GM19193 (cell line): Measurements from ENCODE around the gene PTPRN2.

Source experiments
- POLR2A ChIP-seq: IDR thresholded peaks from 4 replicates; pipeline ENCODE4 v1.6.1; 2011; ENCODE audit not compliant: insufficient read depth, insufficient read length; ENCODE audit errors: extremely low read depth

The PTPRN2 gene

DNA sequence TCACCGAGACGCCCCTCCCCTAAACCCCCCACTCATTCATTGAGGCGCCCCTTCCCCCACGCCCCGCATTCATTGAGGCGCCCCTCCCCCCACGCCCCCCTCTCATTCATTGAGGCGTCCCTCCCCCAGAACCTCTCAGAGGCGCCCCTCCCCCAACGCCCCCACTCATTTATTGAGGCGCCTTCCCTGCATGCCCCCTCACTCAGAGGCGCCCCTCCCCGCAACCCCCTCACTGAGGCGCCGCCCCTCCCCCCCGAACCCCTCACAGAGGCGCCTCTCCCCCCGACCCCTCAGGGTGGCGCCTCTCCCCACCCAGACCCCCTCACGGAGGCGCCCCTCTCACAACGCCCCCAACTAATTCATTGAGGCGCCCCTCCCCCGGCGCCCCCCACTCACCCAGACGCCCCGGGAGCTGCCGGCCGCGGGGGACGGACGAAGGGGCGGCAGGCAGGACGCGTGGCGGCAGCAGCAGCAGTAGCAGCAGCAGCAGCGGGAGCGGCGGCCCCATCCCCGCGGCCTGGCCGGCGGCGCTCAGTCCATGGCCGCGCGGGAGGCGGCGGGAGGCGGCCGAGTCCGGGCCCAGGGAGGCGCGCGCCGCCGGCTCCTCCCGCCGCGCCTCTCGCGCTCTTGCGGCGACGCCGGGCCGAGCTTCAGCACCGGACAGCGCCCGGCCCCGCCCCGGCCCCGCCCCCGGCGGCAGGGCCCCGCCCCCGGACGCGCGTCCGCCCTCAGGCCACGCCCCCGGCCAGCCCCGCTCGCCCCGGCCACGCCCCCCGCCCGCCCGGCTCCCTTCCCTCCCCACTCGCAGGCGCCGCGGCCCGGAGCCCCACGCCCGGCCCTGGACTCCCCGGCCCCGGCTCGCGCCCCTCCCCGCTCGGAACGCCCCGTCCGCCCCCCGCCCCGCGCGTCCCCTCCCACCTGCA is at the start of gene PTPRN2:
PTPRN2 (minus strand) TSS at position 662 of the 923 bp plus-strand sequence.
- no peak for TF ChIP-seq POLR2A

DNA sequence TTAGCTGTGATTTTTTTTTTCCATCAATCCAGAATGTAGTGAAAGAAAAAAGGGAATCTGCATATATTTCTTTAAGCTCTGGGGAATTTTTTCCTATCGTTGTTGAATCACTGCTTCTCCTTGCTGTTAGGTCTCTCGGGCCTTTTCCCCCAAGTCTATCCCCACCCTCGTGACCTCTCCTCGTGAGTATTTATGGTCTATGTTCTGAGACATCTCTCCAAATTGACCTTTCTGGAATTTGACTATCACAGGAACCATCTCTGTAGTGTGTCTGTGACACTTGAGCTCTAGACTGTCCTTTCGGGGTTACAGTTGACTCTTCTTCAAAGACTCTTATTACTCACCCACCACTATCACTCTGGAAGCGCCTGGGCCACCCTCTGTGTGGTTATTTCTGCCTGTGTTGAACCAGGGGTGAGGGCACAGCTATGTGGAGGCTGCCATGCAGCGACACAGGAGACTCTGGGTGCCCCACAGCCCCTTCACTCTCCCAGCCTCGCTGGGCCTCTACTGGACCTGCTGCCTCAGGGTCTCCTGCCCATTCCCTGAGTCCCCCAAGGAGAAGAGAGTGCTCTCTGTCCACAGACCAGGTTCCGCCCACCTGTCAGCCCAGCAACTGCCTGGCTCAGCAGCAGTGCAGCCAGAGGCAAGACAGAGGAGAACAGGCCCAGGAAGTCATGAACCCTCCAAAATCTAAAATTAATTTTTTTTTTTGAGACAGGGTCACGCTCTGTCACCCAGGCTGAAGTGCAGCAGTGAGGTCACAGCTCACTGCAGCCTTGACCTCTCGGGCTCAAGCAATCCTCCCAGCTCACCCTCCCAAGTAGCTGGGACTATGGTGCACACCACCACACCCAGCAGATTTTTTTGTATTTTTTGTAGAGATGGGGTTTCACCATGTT is 45.7 kb upstream of the PTPRN2 start:
- no peak for TF ChIP-seq POLR2A

DNA sequence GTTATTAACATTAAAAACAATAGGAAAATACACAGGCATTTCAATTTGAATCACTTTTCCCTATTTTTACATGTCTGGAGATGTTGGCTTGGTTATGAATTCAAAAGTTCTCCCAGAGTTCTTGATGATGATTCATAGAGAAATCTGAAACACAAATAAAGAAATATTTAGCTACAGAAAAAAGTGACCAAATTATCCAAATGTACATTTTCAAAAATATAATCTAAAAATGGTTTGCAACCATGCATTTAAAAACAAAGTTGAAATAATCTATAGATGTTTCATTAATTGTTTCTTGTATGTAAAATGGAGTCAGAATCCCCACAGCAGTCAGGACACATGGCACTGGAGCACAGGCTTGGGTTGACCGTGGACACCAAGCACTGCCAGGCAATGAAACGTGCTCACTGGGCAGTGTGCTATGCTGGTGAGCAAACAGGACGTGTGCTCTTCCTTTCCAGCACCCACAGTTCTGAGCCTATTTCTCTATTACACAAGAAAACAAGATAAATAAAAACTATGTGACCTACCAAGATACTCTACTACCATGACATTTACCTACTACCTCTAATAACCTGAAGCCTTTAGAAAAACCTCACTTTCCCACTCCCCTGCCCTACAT is 44.1 kb upstream of the PTPRN2 start:
- no peak for TF ChIP-seq POLR2A

DNA sequence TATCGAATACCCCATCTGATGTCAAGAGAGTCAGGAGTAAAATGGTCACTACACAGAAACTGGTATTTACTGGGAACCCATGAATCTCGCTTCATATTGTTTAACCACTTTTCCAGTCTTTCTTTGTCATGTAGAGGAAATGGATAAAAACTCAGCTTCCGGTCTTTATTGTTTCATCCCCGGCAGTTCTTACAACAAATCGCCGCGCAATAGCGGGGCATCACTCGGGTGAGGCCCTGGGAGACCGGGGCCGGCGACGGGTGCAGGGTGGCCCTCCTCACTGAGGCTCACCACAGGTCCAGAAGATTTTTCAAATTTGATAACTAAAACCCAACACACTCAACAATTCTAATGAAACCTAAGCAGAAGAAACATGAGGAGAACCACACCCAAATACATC is 35.6 kb upstream of the PTPRN2 start:
- no peak for TF ChIP-seq POLR2A

DNA sequence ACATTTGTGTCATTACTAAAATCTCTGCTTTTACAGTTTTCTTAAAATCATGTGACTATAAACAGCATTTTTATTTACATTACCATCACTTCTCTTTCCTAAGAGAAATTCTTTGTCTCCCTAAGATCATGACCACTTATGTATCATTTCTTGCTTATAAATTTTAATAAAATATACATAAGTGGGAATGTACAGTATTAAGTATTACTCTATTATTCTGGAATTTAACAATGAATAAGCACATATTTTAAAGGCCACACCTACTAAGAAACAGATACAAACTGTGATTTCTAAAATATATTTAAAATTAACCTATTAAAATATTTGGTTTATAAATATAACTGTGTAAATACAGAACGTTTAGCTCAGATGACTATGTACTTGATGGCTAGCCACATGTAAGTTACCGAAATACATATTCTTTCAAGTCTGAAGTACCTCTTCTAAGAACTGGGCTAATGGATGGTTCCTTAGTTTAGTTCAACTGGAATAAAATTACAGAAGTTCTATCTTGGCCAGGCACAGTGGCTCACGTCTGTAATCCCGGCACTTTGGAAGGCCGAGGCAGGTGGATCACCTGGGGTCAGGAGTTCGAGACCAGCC is 33.3 kb upstream of the PTPRN2 start:
- TF ChIP-seq POLR2A, result no peak

DNA sequence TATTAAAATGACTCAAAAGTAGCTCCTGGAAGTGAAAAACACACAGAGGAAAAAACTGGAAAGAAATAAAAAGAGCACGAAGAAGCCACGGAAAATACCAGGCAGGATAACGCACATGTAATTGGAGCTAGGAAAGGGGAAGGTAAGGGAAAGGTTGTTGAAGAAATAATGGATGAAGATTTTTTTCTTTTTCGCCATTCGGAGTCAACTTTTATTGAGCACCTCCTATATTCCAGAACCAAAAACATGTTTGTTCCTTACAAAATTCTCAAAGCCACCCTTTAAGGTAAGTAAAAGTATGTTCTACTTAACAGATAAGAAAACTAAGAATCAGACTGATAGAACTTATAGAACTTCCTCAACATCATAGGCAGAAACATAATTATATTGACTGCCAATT is 32.8 kb upstream of the PTPRN2 start:
- TF ChIP-seq POLR2A, result no peak

DNA sequence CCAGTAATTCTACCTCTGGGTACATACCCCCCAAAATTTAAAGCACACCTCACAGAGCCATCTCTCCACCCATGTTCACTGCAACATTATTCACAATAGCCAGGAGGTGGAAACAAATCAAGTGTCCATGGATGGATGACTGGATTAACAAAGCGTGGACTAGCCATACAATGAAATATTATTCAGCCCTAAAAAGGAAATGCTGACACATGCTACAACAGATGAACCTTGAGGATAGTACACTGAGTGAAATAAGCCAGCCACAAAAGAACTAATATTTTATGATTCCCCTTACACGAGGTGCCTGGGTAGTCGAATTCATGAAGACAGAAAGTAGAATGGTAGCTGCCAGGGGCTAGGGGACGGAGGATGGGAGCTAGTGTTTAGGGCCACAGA is 31.1 kb upstream of the PTPRN2 start:
- no peak for TF ChIP-seq POLR2A

DNA sequence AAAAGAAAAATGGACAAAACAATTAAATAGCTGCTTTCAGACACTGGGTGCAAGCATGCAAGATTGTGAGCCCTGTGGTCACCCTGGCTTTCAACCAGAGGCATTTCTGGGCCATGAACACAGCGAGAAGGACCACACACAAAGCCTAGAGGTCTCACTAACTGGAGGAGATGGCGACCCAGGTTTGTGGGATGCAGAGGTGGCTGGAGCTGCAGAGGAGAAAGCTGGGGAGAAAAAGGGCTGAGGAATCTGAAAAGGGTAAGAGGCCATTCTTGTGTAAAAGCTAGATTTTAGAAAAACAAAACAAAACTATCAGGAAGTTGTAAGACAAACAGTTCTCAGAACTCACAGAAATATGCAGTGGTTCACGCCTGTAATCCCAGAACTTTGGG is 30.1 kb upstream of the PTPRN2 start:
- no peak for TF ChIP-seq POLR2A

DNA sequence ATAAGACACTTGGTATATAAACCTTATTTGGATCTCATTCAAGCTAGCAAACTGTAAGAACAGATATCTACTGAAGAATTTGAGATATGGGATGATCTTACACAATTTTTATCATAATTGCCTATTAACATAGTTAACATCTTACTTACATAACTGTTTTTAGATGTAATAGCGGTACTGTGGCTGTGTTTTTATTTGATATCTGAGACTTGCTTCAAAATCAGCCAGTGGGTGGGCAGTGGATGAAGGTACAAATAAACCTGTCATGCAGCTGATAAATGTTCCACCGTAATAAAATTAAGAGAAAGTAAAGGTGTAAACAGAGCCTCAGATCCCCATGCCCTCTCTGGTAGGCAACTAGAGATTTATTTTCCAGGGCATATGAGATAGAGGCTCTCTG is 28.4 kb upstream of the PTPRN2 start:
- TF ChIP-seq POLR2A, result no peak

DNA sequence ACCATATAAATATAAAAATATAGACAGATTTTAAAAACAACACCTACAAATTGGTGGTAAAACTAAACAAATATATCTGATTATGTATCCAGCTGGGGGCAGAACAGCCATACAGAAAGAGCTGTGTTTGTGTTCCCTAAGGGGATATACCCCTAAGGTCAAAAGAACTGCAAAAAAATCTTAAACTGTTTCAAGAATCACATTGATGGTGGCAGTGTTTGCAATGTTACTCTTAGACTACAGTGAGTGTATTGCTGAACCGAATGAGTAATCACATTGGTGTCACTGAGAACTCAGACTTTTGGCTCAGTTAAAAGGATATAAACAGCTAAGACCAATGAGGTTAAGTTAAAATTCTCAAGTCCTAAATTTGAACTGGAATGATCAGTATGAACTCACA is 27.1 kb upstream of the PTPRN2 start:
- TF ChIP-seq POLR2A, result no peak

DNA sequence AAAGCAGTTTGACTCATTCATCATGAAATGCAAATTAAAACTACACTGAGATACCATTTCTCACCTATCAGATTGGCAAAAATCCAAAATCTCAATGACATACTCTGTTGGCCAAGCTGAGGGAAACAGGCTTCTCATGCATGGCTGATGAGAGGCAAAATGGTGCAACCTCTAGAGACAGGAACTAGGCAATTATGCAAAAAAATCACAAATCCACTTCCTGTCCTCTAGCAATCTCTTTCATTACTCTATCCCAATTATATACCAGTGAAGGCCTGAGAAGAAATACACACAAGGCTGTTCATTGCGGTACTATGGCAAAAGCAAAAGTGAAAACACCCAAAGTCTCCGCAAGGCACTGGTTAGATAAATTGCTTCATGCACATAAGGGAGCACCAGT is 25.9 kb upstream of the PTPRN2 start:
- TF ChIP-seq POLR2A, result no peak

DNA sequence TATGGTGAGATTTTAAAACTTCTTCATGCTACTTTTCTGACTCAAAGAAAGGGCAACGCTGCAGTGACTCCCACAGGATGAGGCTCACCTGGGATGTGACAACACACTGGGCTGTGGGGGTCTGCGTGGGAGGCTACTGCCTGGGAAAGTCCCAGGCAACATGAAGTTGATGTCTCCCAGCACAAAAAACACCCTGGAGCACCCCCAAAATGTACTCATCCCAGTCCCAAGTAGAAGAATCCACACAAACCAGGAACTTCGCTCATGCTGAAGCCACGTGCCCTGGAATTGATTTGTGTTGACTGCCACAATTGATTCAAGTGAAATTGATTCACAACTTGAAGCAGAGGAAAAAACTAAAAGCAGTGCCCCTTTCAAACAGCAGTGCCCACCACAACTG is 24.9 kb upstream of the PTPRN2 start:
- TF ChIP-seq POLR2A, result no peak

DNA sequence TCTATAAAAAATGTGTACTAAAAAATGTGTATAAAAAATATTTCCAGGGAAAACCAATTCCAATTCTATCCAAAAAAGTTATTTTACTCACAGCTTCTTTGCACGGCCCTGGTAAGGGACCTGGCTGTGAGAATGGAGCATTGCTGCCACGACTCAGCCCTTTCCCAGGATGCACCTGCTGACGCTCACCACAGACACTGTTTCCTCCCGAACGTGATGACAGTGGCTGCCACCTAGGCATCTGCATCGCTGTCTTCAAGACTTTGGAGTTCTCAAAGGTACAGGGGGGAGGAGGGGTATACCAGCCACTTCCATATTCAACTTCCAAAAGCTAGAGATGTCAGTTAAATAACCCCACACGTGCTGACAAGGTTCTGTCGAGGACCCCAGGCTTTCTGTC is 23.9 kb upstream of the PTPRN2 start:
- TF ChIP-seq POLR2A, result no peak

DNA sequence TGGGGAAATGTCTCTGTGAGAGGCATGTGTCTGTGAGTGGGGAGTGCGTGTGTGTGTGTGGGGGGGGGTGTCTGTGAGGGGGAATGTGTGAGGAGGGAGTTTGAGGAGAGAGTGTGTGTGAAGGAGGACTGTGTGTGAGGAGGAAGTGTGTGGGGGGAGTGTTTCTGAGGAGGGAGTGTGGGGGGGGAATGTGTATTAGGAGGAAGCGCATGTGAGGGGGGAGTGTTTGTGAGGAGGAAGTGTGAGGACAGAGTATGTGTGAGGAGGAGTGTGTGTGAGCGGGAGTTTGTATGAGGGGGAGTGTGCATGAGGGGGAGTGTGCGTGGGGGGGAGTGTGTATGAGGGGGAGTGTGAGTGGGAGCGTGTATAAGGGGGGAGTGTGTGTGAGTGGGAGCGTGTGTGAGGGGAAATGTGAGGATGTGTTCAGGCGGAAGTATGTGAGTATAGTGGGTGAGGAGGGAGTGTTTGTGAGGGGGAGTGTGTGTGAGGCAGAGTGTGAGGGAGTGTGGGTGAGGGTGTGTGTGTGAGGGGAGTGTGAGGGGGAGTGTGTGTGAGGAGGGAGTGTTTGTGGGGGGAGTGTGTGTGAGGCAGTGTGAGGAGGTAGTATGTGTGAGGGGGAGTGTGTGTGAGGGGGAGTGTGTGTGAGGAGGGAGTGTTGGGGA is 21.8 kb upstream of the PTPRN2 start:
- no peak for TF ChIP-seq POLR2A
